GM23248 (cell line): ENCODE data around the gene NCOA7. TPM values are rescaled to one million over a fixed set of nuclear protein-coding genes. Genes with fewer than 3 reads are reported as not detected.

ENCODE experiments used
- DNase-seq: peaks from one replicate; pipeline ENCODE4 v3.0.0-alpha.2; 2015
- H2AFZ ChIP-seq: fragments of 200-600 bp; sonication (generic); 2 replicates; pipeline ENCODE4 v1.6.1; 2016; ENCODE audit warnings: antibody characterized with exemption
- H3F3A ChIP-seq: fragments of 200-600 bp; sonication (generic); 2 replicates; pipeline ENCODE4 v1.6.1; 2016; ENCODE audit warnings: mild to moderate bottlenecking, antibody characterized with exemption, mixed run types; ENCODE audit not compliant: insufficient read depth
- H3K27ac ChIP-seq: fragments of 200-600 bp; sonication (generic); 2 replicates; pipeline ENCODE4 v1.5.1; 2016; ENCODE audit warnings: mild to moderate bottlenecking
- H3K27me3 ChIP-seq: fragments of 200-600 bp; sonication (generic); replicated peaks from 2 replicates; pipeline ENCODE4 v1.6.1; 2016; ENCODE audit warnings: mild to moderate bottlenecking; ENCODE audit not compliant: insufficient read depth
- H3K36me3 ChIP-seq: fragments of 200-600 bp; sonication (generic); 2 replicates; pipeline ENCODE4 v1.6.1; 2016; ENCODE audit warnings: low read depth, mild to moderate bottlenecking
- H3K4me1 ChIP-seq: fragments of 200-600 bp; sonication (generic); 2 replicates; pipeline ENCODE4 v1.6.1; 2016; ENCODE audit warnings: mild to moderate bottlenecking; ENCODE audit not compliant: insufficient read depth
- H3K4me2 ChIP-seq: fragments of 200-600 bp; sonication (generic); one replicate; pipeline ENCODE4 v1.6.1; 2016; ENCODE audit warnings: mild to moderate bottlenecking; ENCODE audit not compliant: unreplicated experiment
- H3K4me3 ChIP-seq: fragments of 200-600 bp; sonication (generic); 2 replicates; pipeline ENCODE4 v1.5.1; 2016; ENCODE audit warnings: mild to moderate bottlenecking
- H3K79me2 ChIP-seq: fragments of 200-600 bp; sonication (generic); 2 replicates; pipeline ENCODE4 v1.6.1; 2016; ENCODE audit warnings: mild to moderate bottlenecking; ENCODE audit not compliant: insufficient read depth
- H3K9ac ChIP-seq: fragments of 200-600 bp; sonication (generic); 2 replicates; pipeline ENCODE4 v1.6.1; 2016; ENCODE audit warnings: mild to moderate bottlenecking
- H3K9me2 ChIP-seq: fragments of 200-600 bp; sonication (generic); 2 replicates; pipeline ENCODE4 v1.6.1; 2016; ENCODE audit warnings: mixed run types, mild to moderate bottlenecking, moderate library complexity; ENCODE audit not compliant: insufficient read depth
- H3K9me3 ChIP-seq: fragments of 200-600 bp; sonication (generic); one replicate; pipeline ENCODE4 v1.6.1; 2017; ENCODE audit warnings: low read depth
- H4K20me1 ChIP-seq: fragments of 200-600 bp; sonication (generic); 2 replicates; pipeline ENCODE4 v1.6.0; 2016; ENCODE audit not compliant: insufficient read depth
- EZH2 ChIP-seq: fragments of 200-600 bp; sonication (generic); IDR thresholded peaks from 2 replicates; pipeline ENCODE4 v1.6.1; 2018; ENCODE audit warnings: antibody characterized with exemption, mild to moderate bottlenecking; ENCODE audit not compliant: insufficient read depth, poor library complexity, severe bottlenecking
- EZH2phosphoT487 ChIP-seq: fragments of 200-600 bp; sonication (generic); IDR thresholded peaks from 2 replicates; pipeline ENCODE4 v1.6.1; 2018; ENCODE audit warnings: antibody characterized with exemption, moderate library complexity, mild to moderate bottlenecking, low read depth; ENCODE audit not compliant: insufficient read depth
- WGBS, 2 experiments: methylation state at CpG; one replicate each; pipeline ENCODE4 v1.1.6; 2015 to 2017; ENCODE audit warnings: low lambda C conversion rate in 2 of 2, low coverage in 1 of 2; ENCODE audit errors: missing lambda C conversion rate in 2 of 2; 5-methylcytosine and 5-hydroxymethylcytosine counted together
- in situ Hi-C: fragments of 300-500 bp; cut with MboI; formaldehyde crosslinking; loops from 2 replicates; pipeline ENCODE4 v1.15.0; 2020
- polyA plus RNA-seq: library from polyadenylated mRNA; unstranded; fragments of >200 nt; fragmentation: Nextera tagmentation; extraction: Ambion mirVana; gene quantifications from 2 replicates; pipeline ENCODE4 v1.2.1, GENCODE V29; 2016
- total RNA-seq: library from RNA; depleted of rRNA; stranded (reverse); fragments of >200 nt; shearing (Covaris generic); gene quantifications from 2 replicates; pipeline ENCODE4 v1.2.3, GENCODE V29; 2014

The NCOA7 gene
- total and polyA plus RNA-seq, 2 experiments from 2014 or later, result 9.5 to 10.2 TPM

DNA sequence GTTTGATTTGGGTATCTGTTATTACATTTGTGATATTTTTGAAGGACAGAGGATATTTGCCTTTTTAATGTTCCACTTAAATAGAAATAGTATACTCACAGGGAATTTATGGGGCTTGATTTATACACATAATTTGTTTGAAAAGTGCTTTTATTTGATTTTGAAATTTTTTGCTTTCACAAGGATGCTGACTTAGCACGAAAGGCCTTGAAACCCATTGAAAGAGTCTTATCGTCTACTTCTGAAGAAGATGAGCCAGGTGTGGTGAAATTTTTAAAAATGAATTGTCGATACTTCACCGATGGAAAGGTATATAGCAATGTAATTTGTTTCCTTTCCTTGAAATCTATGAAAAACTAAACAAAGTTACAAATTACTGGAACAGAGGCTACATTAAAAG lies 91.5 kb downstream of the NCOA7 start:
- no peak overlapping the region for H3K4me2 ChIP-seq
- WGBS, 2 experiments, result 95 to 99% methylated on average over 4 of the region's 4 CpGs
- peaks cover 26% of the 10 kb centered on the region; the same call in 1 of the 2 replicates for H3K36me3 ChIP-seq
- in situ Hi-C loops, result no loop called here
- no peaks in the 10 kb centered on the region for H3K9me2 ChIP-seq
- H3F3A ChIP-seq, result no peaks in the 10 kb centered on the region
- no peak overlapping the region for H3K27ac ChIP-seq
- no peaks in the 10 kb centered on the region for H3K79me2 ChIP-seq
- H3K9ac ChIP-seq, result no peak overlapping the region
- H3K9me3 ChIP-seq, result no peaks in the 10 kb centered on the region
- TF ChIP-seq EZH2phosphoT487, result no peak
- TF ChIP-seq EZH2, result no peak
- no peaks in the 10 kb centered on the region for H3K27me3 ChIP-seq
- no peak overlapping the region for H3K4me3 ChIP-seq
- H4K20me1 ChIP-seq, result no peaks in the 10 kb centered on the region
- H3K4me1 ChIP-seq, result no peaks in the 10 kb centered on the region
- no peak for DNase-seq
- H2AFZ ChIP-seq, result no peak overlapping the region

- 74 to 79% methylated on average over 6 of the region's 6 CpGs for WGBS, 2 experiments
- TF ChIP-seq EZH2phosphoT487, result no peak
- no peak for TF ChIP-seq EZH2
- no peaks in the 10 kb centered on the region for H4K20me1 ChIP-seq
- no peak for DNase-seq
- H3K27ac ChIP-seq, result no peak overlapping the region
- no peak overlapping the region for H2AFZ ChIP-seq
- no peak overlapping the region for H3K4me3 ChIP-seq
- no peak overlapping the region for H3K9ac ChIP-seq
- H3K9me2 ChIP-seq, result no peaks in the 10 kb centered on the region
- H3K9me3 ChIP-seq, result no peaks in the 10 kb centered on the region
- in situ Hi-C loops, result no loop called here
- no peaks in the 10 kb centered on the region for H3K27me3 ChIP-seq
- no peaks in the 10 kb centered on the region for H3K4me1 ChIP-seq
- no peak overlapping the region for H3K4me2 ChIP-seq
- H3K36me3 ChIP-seq, result peaks cover 22% of the 10 kb centered on the region
- H3F3A ChIP-seq, result no peaks in the 10 kb centered on the region
- H3K79me2 ChIP-seq, result no peaks in the 10 kb centered on the region
Observed at GRCh38 chr6:125884634-125885371, 94.0 kb downstream of the NCOA7 start.

DNA sequence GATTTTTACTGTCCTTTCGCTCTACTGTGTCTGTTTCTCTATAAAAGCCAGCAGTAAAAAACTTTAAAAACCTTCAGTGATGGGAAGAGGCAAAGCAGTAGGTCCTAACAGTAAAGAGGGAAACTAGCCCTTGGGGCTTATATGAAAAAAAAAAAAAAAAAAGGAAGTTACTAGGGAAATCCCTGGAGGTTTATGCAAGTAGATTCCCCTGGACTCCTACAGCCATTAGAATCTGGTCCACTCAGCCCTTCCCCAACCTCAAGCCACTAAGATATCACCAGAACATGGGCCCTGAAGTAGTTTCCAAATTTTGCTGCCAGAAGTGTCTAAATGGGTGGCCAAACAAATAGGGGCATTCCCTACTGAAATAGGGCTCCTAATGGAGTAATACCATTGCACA lies 95.3 kb downstream of the NCOA7 start:
- no peaks in the 10 kb centered on the region for H3K79me2 ChIP-seq
- 87 to 88% methylated on average over 1 of the region's 1 CpG for WGBS, 2 experiments
- in situ Hi-C loops, result no loop called here

GRCh38 chr6:125886914-125887313 lies 96.2 kb downstream of the NCOA7 start:
- Histone ChIP-seq H4K20me1 (no peaks in the 10 kb centered on the region), H3K9me2 (no peaks in the 10 kb centered on the region), H3K27me3 (no peaks in the 10 kb centered on the region), H3K36me3 (peaks cover 17% of the 10 kb centered on the region), H3F3A (no peaks in the 10 kb centered on the region), H2AFZ (no peak overlapping the region), H3K4me1 (no peaks in the 10 kb centered on the region), H3K27ac (no peak overlapping the region), H3K9ac (no peak overlapping the region), H3K79me2 (no peaks in the 10 kb centered on the region), H3K4me2 (no peak overlapping the region), H3K4me3 (no peak overlapping the region), H3K9me3 (no peaks in the 10 kb centered on the region)
- TF ChIP-seq EZH2, result no peak
- TF ChIP-seq EZH2phosphoT487, result no peak
- 81 to 83% methylated on average over 2 of the region's 2 CpGs for WGBS, 2 experiments
- no peak for DNase-seq
- in situ Hi-C loops, result no loop called here

More for the DNA sequence above, 95.3 kb downstream of the NCOA7 start:
- Histone ChIP-seq H4K20me1 (no peaks in the 10 kb centered on the region), H3K36me3 (peaks cover 24% of the 10 kb centered on the region), H3K9ac (no peak overlapping the region), H3K9me3 (no peaks in the 10 kb centered on the region), H3K4me1 (no peaks in the 10 kb centered on the region), H3K4me3 (no peak overlapping the region), H3K27ac (no peak overlapping the region), H2AFZ (no peak overlapping the region), H3K9me2 (no peaks in the 10 kb centered on the region), H3F3A (no peaks in the 10 kb centered on the region), H3K4me2 (no peak overlapping the region), H3K27me3 (no peaks in the 10 kb centered on the region)
- DNase-seq, result no peak
- TF ChIP-seq EZH2, result no peak
- TF ChIP-seq EZH2phosphoT487, result no peak

DNA sequence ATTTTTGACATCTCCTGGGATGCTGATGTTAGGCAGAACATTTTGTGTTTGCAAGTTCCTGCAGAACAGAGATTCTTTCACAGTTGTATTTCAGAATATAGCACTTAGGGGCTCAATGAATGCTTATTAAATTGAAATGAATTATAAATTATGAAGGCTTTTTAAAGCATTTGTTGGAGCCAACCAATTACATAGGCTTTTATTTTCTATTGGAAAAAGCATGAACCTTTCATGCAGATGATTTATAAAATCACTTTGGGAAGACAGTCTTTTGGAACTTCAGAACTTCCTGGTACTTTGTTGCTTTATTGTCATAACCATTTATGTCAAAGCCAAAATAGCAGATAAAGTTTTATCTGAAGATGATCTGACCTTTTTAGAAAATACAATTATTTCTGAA lies 96.6 kb downstream of the NCOA7 start:
- Histone ChIP-seq H3K79me2 (no peaks in the 10 kb centered on the region), H3K27ac (no peak overlapping the region)

More for the DNA sequence above, 96.6 kb downstream of the NCOA7 start:
- Histone ChIP-seq H3K9ac (no peak overlapping the region), H2AFZ (no peak overlapping the region), H3K4me1 (no peaks in the 10 kb centered on the region), H4K20me1 (no peaks in the 10 kb centered on the region), H3K9me2 (no peaks in the 10 kb centered on the region), H3K27me3 (no peaks in the 10 kb centered on the region), H3K9me3 (no peaks in the 10 kb centered on the region), H3K36me3 (peaks cover 13% of the 10 kb centered on the region), H3F3A (no peaks in the 10 kb centered on the region), H3K4me3 (no peak overlapping the region), H3K4me2 (no peak overlapping the region)
- TF ChIP-seq EZH2, result no peak
- no peak for TF ChIP-seq EZH2phosphoT487
- DNase-seq, result no peak
- in situ Hi-C loops, result no loop called here
